Prostate gland (tissue), 2 donors: Measurements from ENCODE around the gene SWAP70.

Experiments used
- CTCF ChIP-seq, 4 experiments: fragments of 200-600 bp in 2 of 4; fragments of 450-650 bp in 2 of 4; sonication (generic) in 2 of 4; IDR thresholded peaks; 1 replicate in 3 of 4; 2 replicates in 1 of 4; pipeline ENCODE4 v1.5.1; 2016 to 2019; ENCODE audit warnings: antibody characterized with exemption in 4 of 4, mild to moderate bottlenecking in 2 of 4, moderate library complexity in 2 of 4
- POLR2AphosphoS5 ChIP-seq: sonication (generic); formaldehyde crosslinking; IDR thresholded peaks from one replicate; pipeline ENCODE4 v1.6.1; 2017; ENCODE audit warnings: antibody characterized with exemption

GRCh38 chr11:9657531-9657930, 6.3 kb upstream of the SWAP70 start:
- no peak for TF ChIP-seq CTCF (IDR thresholded peaks at IDR 0.05)
- TF ChIP-seq POLR2AphosphoS5: no peak
